ENCODE data around the gene PTPRN2. TPM values are rescaled to one million over a fixed set of nuclear protein-coding genes. Genes with fewer than 3 reads are reported as not detected.

Gene PTPRN2
- polyA plus RNA-seq, 1 of the 3 experiments (the other 2 are of a cell fraction) = 4.0 TPM

DNA sequence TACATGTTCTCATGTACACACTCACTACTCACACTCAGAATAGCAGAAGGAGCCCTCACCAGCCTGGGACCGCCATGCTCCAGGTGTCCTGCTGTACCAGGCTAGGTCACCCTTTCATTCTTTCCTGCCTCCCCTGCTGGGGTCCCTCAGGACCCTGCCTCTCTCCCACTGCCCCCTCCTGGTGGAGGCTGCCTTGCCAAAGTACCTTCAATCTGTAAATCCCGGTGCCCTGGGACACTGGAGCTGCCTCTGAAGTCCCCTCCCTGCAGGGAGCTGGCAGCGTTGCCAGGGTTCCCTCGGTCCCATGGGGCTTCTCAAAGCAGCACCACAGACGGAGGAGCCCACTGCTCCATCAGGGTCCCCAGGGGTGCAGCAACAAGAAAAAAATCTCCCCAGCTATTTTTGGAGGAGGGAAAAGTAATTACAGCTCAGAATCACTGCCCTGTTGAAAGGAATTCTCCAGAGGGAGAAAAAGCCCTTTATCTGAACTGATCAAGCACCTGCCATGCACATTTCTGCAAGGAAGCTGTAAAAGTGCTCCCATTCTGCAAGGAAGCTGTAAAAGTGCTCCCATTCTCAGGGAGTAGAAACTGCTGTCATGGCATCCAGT, 259.9 kb downstream of the PTPRN2 start:
- Histone ChIP-seq H3F3A (replicated peaks; ENCODE audit: insufficient read depth) (no peaks in the 10 kb centered on the region), H3K36me3 (replicated peaks in 1 of 2; ENCODE audit: control insufficient read depth in 1 of 2, insufficient read depth in 2 of 2, low read length in 1 of 2) (no peaks in the 10 kb centered on the region), H2AFZ (ENCODE audit: low read depth) (no peak overlapping the region), H3K9me2 (no peaks in the 10 kb centered on the region), H3K79me2 (ENCODE audit: insufficient read depth) (no peaks in the 10 kb centered on the region), H4K20me1 (ENCODE audit: insufficient read depth) (no peaks in the 10 kb centered on the region), H3K4me3 (ENCODE audit: low read depth in 2 of 2, low read length in 1 of 2) (no peak overlapping the region), H3K4me1 (ENCODE audit: control insufficient read depth in 1 of 2, insufficient read depth in 2 of 2, low read depth in 1 of 2, low read length in 1 of 2) (no peaks in the 10 kb centered on the region; a peak in 1 of 4 replicates), H3K9ac (no peak overlapping the region), H3K27me3 (ENCODE audit: insufficient read depth) (no peaks in the 10 kb centered on the region), H3K27ac (ENCODE audit: low read depth in 2 of 2, low read length in 1 of 2) (no peak overlapping the region), H3K9me3 (peaks cover 7% of the 10 kb centered on the region; the same call in 1 of the 2 replicates), H3K4me2 (no peak overlapping the region)
- ChIA-PET CTCF (interaction anchor here (1.1 kb wide), 1 partner anchor 26 kb away, joined by 3 read pairs; no protein-coding TSS in a partner anchor), POLR2A (no interaction called here)
- TF ChIP-seq FOXM1 (IDR thresholded peaks at IDR 0.05; ENCODE audit: low read depth) (no peak), GABPA (IDR thresholded peaks at IDR 0.05; ENCODE audit: low read depth) (no peak), MEF2A (IDR thresholded peaks at IDR 0.05; ENCODE audit: borderline replicate concordance, low read depth) (no peak), YY1 (IDR thresholded peaks at IDR 0.05; ENCODE audit: low read depth) (no peak), CHD2 (IDR thresholded peaks at IDR 0.05; ENCODE audit: low read length, partially characterized antibody) (no peak)
- DNase-seq = no peak
- WGBS (ENCODE audit: low lambda C conversion rate) = 17% methylated on average over 4 of the region's 5 CpGs

DNA sequence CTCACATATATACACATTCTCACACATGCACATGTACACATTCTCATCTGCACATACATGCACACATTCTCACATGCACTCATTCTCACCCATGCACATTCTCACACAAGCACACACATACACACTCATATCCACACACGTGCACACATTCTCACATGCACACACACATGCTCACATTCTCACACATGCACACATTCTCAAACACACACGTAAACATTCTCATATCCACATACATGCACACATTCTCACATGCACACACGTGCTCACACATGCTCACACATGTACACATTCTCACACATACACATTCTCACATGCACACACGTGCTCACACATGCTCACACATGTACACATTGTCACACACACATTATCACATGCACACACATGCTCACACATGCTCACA, 260.6 kb downstream of the PTPRN2 start:
- Histone ChIP-seq H3K79me2 (ENCODE audit: insufficient read depth) (no peaks in the 10 kb centered on the region), H3K9me3 (peaks cover 7% of the 10 kb centered on the region; the same call in 1 of the 2 replicates)
- POLR2A ChIA-PET = no interaction called here
- TF ChIP-seq, protein P1, sequence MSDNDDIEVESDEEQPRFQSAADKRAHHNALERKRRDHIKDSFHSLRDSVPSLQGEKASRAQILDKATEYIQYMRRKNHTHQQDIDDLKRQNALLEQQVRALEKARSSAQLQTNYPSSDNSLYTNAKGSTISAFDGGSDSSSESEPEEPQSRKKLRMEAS (IDR thresholded peaks at IDR 0.05; ENCODE audit: low read depth) = no peak
- TF ChIP-seq RCOR1 (IDR thresholded peaks at IDR 0.05; ENCODE audit: low read length) = no peak
- TF ChIP-seq, protein P2, sequence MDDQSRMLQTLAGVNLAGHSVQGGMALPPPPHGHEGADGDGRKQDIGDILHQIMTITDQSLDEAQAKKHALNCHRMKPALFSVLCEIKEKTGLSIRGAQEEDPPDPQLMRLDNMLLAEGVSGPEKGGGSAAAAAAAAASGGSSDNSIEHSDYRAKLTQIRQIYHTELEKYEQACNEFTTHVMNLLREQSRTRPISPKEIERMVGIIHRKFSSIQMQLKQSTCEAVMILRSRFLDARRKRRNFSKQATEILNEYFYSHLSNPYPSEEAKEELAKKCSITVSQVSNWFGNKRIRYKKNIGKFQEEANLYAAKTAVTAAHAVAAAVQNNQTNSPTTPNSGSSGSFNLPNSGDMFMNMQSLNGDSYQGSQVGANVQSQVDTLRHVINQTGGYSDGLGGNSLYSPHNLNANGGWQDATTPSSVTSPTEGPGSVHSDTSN (IDR thresholded peaks at IDR 0.05) = no peak
- no peak for TF ChIP-seq RAD21 (IDR thresholded peaks at IDR 0.05; ENCODE audit: low read length)
- TF ChIP-seq, protein P3, sequence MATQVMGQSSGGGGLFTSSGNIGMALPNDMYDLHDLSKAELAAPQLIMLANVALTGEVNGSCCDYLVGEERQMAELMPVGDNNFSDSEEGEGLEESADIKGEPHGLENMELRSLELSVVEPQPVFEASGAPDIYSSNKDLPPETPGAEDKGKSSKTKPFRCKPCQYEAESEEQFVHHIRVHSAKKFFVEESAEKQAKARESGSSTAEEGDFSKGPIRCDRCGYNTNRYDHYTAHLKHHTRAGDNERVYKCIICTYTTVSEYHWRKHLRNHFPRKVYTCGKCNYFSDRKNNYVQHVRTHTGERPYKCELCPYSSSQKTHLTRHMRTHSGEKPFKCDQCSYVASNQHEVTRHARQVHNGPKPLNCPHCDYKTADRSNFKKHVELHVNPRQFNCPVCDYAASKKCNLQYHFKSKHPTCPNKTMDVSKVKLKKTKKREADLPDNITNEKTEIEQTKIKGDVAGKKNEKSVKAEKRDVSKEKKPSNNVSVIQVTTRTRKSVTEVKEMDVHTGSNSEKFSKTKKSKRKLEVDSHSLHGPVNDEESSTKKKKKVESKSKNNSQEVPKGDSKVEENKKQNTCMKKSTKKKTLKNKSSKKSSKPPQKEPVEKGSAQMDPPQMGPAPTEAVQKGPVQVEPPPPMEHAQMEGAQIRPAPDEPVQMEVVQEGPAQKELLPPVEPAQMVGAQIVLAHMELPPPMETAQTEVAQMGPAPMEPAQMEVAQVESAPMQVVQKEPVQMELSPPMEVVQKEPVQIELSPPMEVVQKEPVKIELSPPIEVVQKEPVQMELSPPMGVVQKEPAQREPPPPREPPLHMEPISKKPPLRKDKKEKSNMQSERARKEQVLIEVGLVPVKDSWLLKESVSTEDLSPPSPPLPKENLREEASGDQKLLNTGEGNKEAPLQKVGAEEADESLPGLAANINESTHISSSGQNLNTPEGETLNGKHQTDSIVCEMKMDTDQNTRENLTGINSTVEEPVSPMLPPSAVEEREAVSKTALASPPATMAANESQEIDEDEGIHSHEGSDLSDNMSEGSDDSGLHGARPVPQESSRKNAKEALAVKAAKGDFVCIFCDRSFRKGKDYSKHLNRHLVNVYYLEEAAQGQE (IDR thresholded peaks at IDR 0.05; ENCODE audit: low read depth, low read length) = no peak
- no peak for TF ChIP-seq CHD2 (IDR thresholded peaks at IDR 0.05; ENCODE audit: low read length, partially characterized antibody)
- TF ChIP-seq FOXM1 (IDR thresholded peaks at IDR 0.05; ENCODE audit: low read depth) = no peak
- no peak for TF ChIP-seq TCF12 (IDR thresholded peaks at IDR 0.05)
- TF ChIP-seq TAF1 (IDR thresholded peaks at IDR 0.05; ENCODE audit: borderline replicate concordance, low read depth, low read length) = no peak
- no peak for TF ChIP-seq FOXJ3 (CRISPR knock-in tag; IDR thresholded peaks at IDR 0.05)
- TF ChIP-seq NRF1 (IDR thresholded peaks at IDR 0.05; ENCODE audit: low read depth, low read length) = no peak
- no peak for TF ChIP-seq GATA2 (CRISPR knock-in tag; IDR thresholded peaks at IDR 0.05)
- no peak for TF ChIP-seq SMC3 (IDR thresholded peaks at IDR 0.05; ENCODE audit: low read depth, low read length)
- TF ChIP-seq, protein P4, sequence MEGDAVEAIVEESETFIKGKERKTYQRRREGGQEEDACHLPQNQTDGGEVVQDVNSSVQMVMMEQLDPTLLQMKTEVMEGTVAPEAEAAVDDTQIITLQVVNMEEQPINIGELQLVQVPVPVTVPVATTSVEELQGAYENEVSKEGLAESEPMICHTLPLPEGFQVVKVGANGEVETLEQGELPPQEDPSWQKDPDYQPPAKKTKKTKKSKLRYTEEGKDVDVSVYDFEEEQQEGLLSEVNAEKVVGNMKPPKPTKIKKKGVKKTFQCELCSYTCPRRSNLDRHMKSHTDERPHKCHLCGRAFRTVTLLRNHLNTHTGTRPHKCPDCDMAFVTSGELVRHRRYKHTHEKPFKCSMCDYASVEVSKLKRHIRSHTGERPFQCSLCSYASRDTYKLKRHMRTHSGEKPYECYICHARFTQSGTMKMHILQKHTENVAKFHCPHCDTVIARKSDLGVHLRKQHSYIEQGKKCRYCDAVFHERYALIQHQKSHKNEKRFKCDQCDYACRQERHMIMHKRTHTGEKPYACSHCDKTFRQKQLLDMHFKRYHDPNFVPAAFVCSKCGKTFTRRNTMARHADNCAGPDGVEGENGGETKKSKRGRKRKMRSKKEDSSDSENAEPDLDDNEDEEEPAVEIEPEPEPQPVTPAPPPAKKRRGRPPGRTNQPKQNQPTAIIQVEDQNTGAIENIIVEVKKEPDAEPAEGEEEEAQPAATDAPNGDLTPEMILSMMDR (IDR thresholded peaks at IDR 0.05) = no peak
- TF ChIP-seq, protein P5, sequence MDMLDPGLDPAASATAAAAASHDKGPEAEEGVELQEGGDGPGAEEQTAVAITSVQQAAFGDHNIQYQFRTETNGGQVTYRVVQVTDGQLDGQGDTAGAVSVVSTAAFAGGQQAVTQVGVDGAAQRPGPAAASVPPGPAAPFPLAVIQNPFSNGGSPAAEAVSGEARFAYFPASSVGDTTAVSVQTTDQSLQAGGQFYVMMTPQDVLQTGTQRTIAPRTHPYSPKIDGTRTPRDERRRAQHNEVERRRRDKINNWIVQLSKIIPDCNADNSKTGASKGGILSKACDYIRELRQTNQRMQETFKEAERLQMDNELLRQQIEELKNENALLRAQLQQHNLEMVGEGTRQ (IDR thresholded peaks at IDR 0.05; ENCODE audit: borderline replicate concordance, low read depth, low read length) = no peak
- TF ChIP-seq RFX5 (IDR thresholded peaks at IDR 0.05; ENCODE audit: low read length) = no peak
- TF ChIP-seq MXI1 (IDR thresholded peaks at IDR 0.05; ENCODE audit: low read depth, low read length) = no peak

More for the DNA sequence above, 260.6 kb downstream of the PTPRN2 start:
- no peaks in the 10 kb centered on the region for H4K20me1 ChIP-seq (ENCODE audit: insufficient read depth)
- no peaks in the 10 kb centered on the region for H3K9me2 ChIP-seq
- CTCF ChIA-PET = no interaction called here
- WGBS (ENCODE audit: low lambda C conversion rate) = 26% methylated on average over 4 of the region's 4 CpGs
- no peak overlapping the region for H3K4me2 ChIP-seq
- H3K27ac ChIP-seq (ENCODE audit: low read depth in 2 of 2, low read length in 1 of 2) = no peak overlapping the region
- no peaks in the 10 kb centered on the region for H3K27me3 ChIP-seq (ENCODE audit: insufficient read depth)
- no peaks in the 10 kb centered on the region for H3K36me3 ChIP-seq (replicated peaks in 1 of 2; ENCODE audit: control insufficient read depth in 1 of 2, insufficient read depth in 2 of 2, low read length in 1 of 2)
- H3K4me1 ChIP-seq (ENCODE audit: control insufficient read depth in 1 of 2, insufficient read depth in 2 of 2, low read depth in 1 of 2, low read length in 1 of 2) = no peaks in the 10 kb centered on the region; a peak in 1 of 4 replicates
- H2AFZ ChIP-seq (ENCODE audit: low read depth) = no peak overlapping the region
- no peak overlapping the region for H3K9ac ChIP-seq
- no peak overlapping the region for H3K4me3 ChIP-seq (ENCODE audit: low read depth in 2 of 2, low read length in 1 of 2)
- DNase-seq = no peak
- H3F3A ChIP-seq (replicated peaks; ENCODE audit: insufficient read depth) = no peaks in the 10 kb centered on the region
